Measurements from ENCODE around the gene PCBP4. TPM values are rescaled to one million over a fixed set of nuclear protein-coding genes. Genes with fewer than 3 reads are reported as not detected.
"Not testable (repeated sequence)": the region's sequence is repeated elsewhere in the genome, so short reads cannot be mapped to it uniquely, and the experiment has no call there.

PCBP4 gene
- polyA plus RNA-seq, 1 donor (not counting 4 experiments of a cell fraction or from before 2014, with no cell fraction given), result 25.2 TPM

GRCh38 chr3:51995346-51996163 lies 28.3 kb upstream of the PCBP4 start, which contains the start of gene RPL29:
RPL29 (minus strand) TSS chr3:51995895; CDS start chr3:51995461, 434 bp downstream.
- Histone ChIP-seq H3K79me2 (ENCODE audit: control insufficient read depth, insufficient read depth, low read length) (peaks cover 32% of the 10 kb centered on the region), H2AFZ (ENCODE audit: control insufficient read depth, low read length) (peak within 1 kb of the TSS; percentile 72), H3K9me1 (ENCODE audit: control insufficient read depth, extremely low read depth, insufficient read depth, low read length) (peaks cover 3% of the 10 kb centered on the region), H3K4me1 (ENCODE audit: control insufficient read depth, extremely low read depth, insufficient read depth, low read length) (peaks cover 25% of the 10 kb centered on the region), H3K4me2 (ENCODE audit: control insufficient read depth, extremely low read depth, insufficient read depth, low read depth, low read length) (peak within 1 kb of the TSS; percentile 99), H3K36me3 (ENCODE audit: control insufficient read depth in 2 of 2, extremely low read depth in 1 of 2, insufficient read depth in 2 of 2, low read length in 2 of 2) (peaks cover 23 to 34% of the 10 kb centered on the region in 2 experiments), H4K20me1 (ENCODE audit: control insufficient read depth, extremely low read depth, insufficient read depth, low read length) (peaks cover 9% of the 10 kb centered on the region), H3K27ac (ENCODE audit: control insufficient read depth, insufficient read depth, low read length) (peak within 1 kb of the TSS; percentile 90), H3K4me3 (ENCODE audit: control insufficient read depth in 2 of 3, extremely low read depth in 1 of 3, insufficient read depth in 2 of 3, low read depth in 1 of 3, low read length in 3 of 3) (peak within 1 kb of the TSS; percentile 79 to 100 (median 99)), H3K27me3 (ENCODE audit: control insufficient read depth, extremely low read depth, insufficient read depth, low read length) (no peaks in the 10 kb centered on the region), H3K9me3 (ENCODE audit: control insufficient read depth, low read depth, low read length) (no peaks in the 10 kb centered on the region), H3K9ac (ENCODE audit: control insufficient read depth, extremely low read depth, insufficient read depth, low read length) (peak within 1 kb of the TSS; percentile 100)
- DNase-seq (ENCODE audit: low read depth, low spot score) (peak; percentile 86), FAIRE-seq (peak; percentile 90)
- dilution Hi-C loops (cut with MboI; ENCODE audit: extremely low pct_ligation_motif_present, low sequenced_read_pairs), result no loop called here
- TF ChIP-seq EZH2 (IDR thresholded peaks at IDR 0.05; ENCODE audit: low read length) (no peak), CTCF (optimal IDR thresholded peaks at IDR 0.05 in 1 of 3, IDR thresholded peaks at IDR 0.05 in 1 of 3, conservative IDR thresholded peaks at IDR 0.05 in 1 of 3; ENCODE audit: extremely low read depth in 1 of 3, insufficient read depth in 2 of 3, low read length in 3 of 3) (no peak)

- Histone ChIP-seq H3K4me1 (ENCODE audit: control insufficient read depth, extremely low read depth, insufficient read depth, low read length) (peaks cover 25% of the 10 kb centered on the region), H2AFZ (ENCODE audit: control insufficient read depth, low read length) (no peak overlapping the region), H3K36me3 (ENCODE audit: control insufficient read depth in 2 of 2, extremely low read depth in 1 of 2, insufficient read depth in 2 of 2, low read length in 2 of 2) (peaks cover 23 to 35% of the 10 kb centered on the region in 2 experiments), H3K4me3 (ENCODE audit: control insufficient read depth in 2 of 3, extremely low read depth in 1 of 3, insufficient read depth in 2 of 3, low read depth in 1 of 3, low read length in 3 of 3) (peak overlapping the region; percentile 79 to 100 (median 99)), H3K9me1 (ENCODE audit: control insufficient read depth, extremely low read depth, insufficient read depth, low read length) (peaks cover 3% of the 10 kb centered on the region), H3K9me3 (ENCODE audit: control insufficient read depth, low read depth, low read length) (no peaks in the 10 kb centered on the region), H3K79me2 (ENCODE audit: control insufficient read depth, insufficient read depth, low read length) (peaks cover 32% of the 10 kb centered on the region), H3K9ac (ENCODE audit: control insufficient read depth, extremely low read depth, insufficient read depth, low read length) (peak overlapping the region; percentile 100), H3K27ac (ENCODE audit: control insufficient read depth, insufficient read depth, low read length) (peak overlapping the region; percentile 90), H3K4me2 (ENCODE audit: control insufficient read depth, extremely low read depth, insufficient read depth, low read depth, low read length) (peak overlapping the region; percentile 99), H3K27me3 (ENCODE audit: control insufficient read depth, extremely low read depth, insufficient read depth, low read length) (no peaks in the 10 kb centered on the region), H4K20me1 (ENCODE audit: control insufficient read depth, extremely low read depth, insufficient read depth, low read length) (peaks cover 9% of the 10 kb centered on the region)
- TF ChIP-seq CTCF (optimal IDR thresholded peaks at IDR 0.05 in 1 of 3, IDR thresholded peaks at IDR 0.05 in 1 of 3, conservative IDR thresholded peaks at IDR 0.05 in 1 of 3; ENCODE audit: extremely low read depth in 1 of 3, insufficient read depth in 2 of 3, low read length in 3 of 3), result no peak
- FAIRE-seq (no peak), DNase-seq (ENCODE audit: low read depth, low spot score) (no peak)
- dilution Hi-C loops (cut with MboI; ENCODE audit: extremely low pct_ligation_motif_present, low sequenced_read_pairs), result no loop called here
Measured at GRCh38 chr3:51994530-51994929, 27.3 kb upstream of the PCBP4 start.

DNA sequence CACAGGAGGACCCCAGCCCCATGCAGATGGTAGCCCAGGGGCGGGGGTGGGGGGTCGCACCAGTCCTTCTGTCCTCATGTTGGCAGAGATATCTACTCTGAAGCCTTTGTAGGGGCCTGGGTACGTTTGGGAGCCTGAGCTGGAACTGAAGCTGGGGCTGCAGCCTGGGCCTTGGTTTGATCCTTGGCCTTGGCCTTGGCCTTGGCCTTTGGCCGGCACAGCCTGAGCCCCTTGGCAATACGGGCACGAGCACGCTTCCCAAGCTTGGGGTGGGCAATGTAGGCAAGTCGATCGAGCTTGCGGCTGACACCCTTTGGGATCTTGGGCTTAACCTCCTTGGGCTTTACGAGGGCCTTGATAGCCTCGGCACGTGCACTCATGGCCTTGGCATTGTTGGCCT lies 26.4 kb upstream of the PCBP4 start:
- H3K27ac ChIP-seq (ENCODE audit: control insufficient read depth, insufficient read depth, low read length); H3K4me3 ChIP-seq (ENCODE audit: control insufficient read depth in 2 of 3, extremely low read depth in 1 of 3, insufficient read depth in 2 of 3, low read depth in 1 of 3, low read length in 3 of 3); H3K9me3 ChIP-seq (ENCODE audit: control insufficient read depth, low read depth, low read length); FAIRE-seq; H3K27me3 ChIP-seq (ENCODE audit: control insufficient read depth, extremely low read depth, insufficient read depth, low read length); H4K20me1 ChIP-seq (ENCODE audit: control insufficient read depth, extremely low read depth, insufficient read depth, low read length); H2AFZ ChIP-seq (ENCODE audit: control insufficient read depth, low read length); DNase-seq (ENCODE audit: low read depth, low spot score); H3K9ac ChIP-seq (ENCODE audit: control insufficient read depth, extremely low read depth, insufficient read depth, low read length); H3K9me1 ChIP-seq (ENCODE audit: control insufficient read depth, extremely low read depth, insufficient read depth, low read length); dilution Hi-C loops (cut with MboI; ENCODE audit: extremely low pct_ligation_motif_present, low sequenced_read_pairs): not testable (repeated sequence)
- Histone ChIP-seq H3K36me3 (ENCODE audit: control insufficient read depth in 2 of 2, extremely low read depth in 1 of 2, insufficient read depth in 2 of 2, low read length in 2 of 2) (peaks cover 23 to 39% of the 10 kb centered on the region in 2 experiments), H3K4me2 (ENCODE audit: control insufficient read depth, extremely low read depth, insufficient read depth, low read depth, low read length) (peak overlapping the region; percentile 99), H3K79me2 (ENCODE audit: control insufficient read depth, insufficient read depth, low read length) (peaks cover 32% of the 10 kb centered on the region), H3K4me1 (ENCODE audit: control insufficient read depth, extremely low read depth, insufficient read depth, low read length) (peaks cover 25% of the 10 kb centered on the region)

All from keratinocyte (primary cell).